H1 (cell line): ENCODE results near the gene CD59. TPM values are rescaled to one million over a fixed set of nuclear protein-coding genes. Genes with fewer than 3 reads are reported as not detected.

Experiments
- CTCF ChIA-PET: fragments of 300-600 bp; sonication (Branson Sonifier 250); formaldehyde crosslinking; loops from one replicate; lab custom pipeline; 2021; ENCODE audit not compliant: partially characterized antibody; lab: Charles Lee
- POLR2A ChIA-PET: fragments of 300-600 bp; sonication (Branson Sonifier 250); formaldehyde crosslinking; loops from one replicate; lab custom pipeline; 2021; ENCODE audit warnings: inconsistent platforms; ENCODE audit not compliant: partially characterized antibody; lab: Charles Lee
- DNase-seq, 2 experiments: peaks; one replicate each; pipeline versions ENCODE4 v3.0.0 to v3.0.0-alpha.2; 2010 to 2022; ENCODE audit warnings: low spot score in 2 of 2, low read depth in 1 of 2, mixed read lengths in 1 of 2
- FAIRE-seq: peaks from 2 replicates; lab custom pipeline; 2011; peaks lifted over from hg19 to GRCh38; lab: Jason Lieb, UNC
- H2AFZ ChIP-seq: 2 replicates; pipeline ENCODE4 v1.8.1; 2012; ENCODE audit warnings: low read length, inconsistent platforms
- H2AK5ac ChIP-seq: 2 replicates; pipeline ENCODE4 v1.6.1; 2013; ENCODE audit warnings: low read depth, low read length
- H2BK120ac ChIP-seq: replicated peaks from 2 replicates; pipeline ENCODE3; 2013; ENCODE audit warnings: low read depth, low read length, inconsistent platforms
- H2BK12ac ChIP-seq: 2 replicates; pipeline ENCODE4 v1.6.1; 2013; ENCODE audit warnings: low read depth, low read length
- H2BK15ac ChIP-seq: 2 replicates; pipeline ENCODE4 v1.6.1; 2013; ENCODE audit warnings: low read length
- H2BK20ac ChIP-seq: 2 replicates; pipeline ENCODE4 v1.6.1; 2013; ENCODE audit warnings: low read length
- H2BK5ac ChIP-seq: 2 replicates; pipeline ENCODE4 v1.6.1; 2013; ENCODE audit warnings: low read depth, low read length
- H3K14ac ChIP-seq: 2 replicates; pipeline ENCODE4 v1.6.1; 2013; ENCODE audit warnings: inconsistent platforms; ENCODE audit not compliant: insufficient read length
- H3K18ac ChIP-seq: 2 replicates; pipeline ENCODE4 v1.6.1; 2013; ENCODE audit warnings: low read length; ENCODE audit errors: extremely low read depth
- H3K23ac ChIP-seq: 2 replicates; pipeline ENCODE4 v1.6.1; 2013; ENCODE audit warnings: inconsistent platforms; ENCODE audit not compliant: insufficient read length
- H3K23me2 ChIP-seq: 2 replicates; pipeline ENCODE4 v1.6.1; 2013; ENCODE audit warnings: low read depth, low read length
- H3K27ac ChIP-seq: 2 replicates; pipeline ENCODE4 v1.6.1; 2011; ENCODE audit warnings: low read depth, low read length, inconsistent platforms
- H3K27me3 ChIP-seq, 4 experiments: replicated peaks in 1 of 4; 1 replicate in 1 of 4; 2 replicates in 3 of 4; pipeline versions ENCODE4 v1.6.1 to v1.8.1; 2011 to 2013; ENCODE audit warnings: low read length in 3 of 4, mild to moderate bottlenecking in 3 of 4, inconsistent platforms in 2 of 4, mixed read lengths in 2 of 4, moderate library complexity in 1 of 4; ENCODE audit not compliant: control insufficient read depth in 3 of 4, insufficient read depth in 3 of 4; ENCODE audit errors: extremely low read depth in 1 of 4
- H3K36me3 ChIP-seq, 4 experiments: 2 replicates each; pipeline versions ENCODE4 v1.6.1 to v1.8.1; 2011 to 2013; ENCODE audit warnings: mild to moderate bottlenecking in 4 of 4, low read length in 3 of 4, moderate library complexity in 2 of 4, control low read depth in 1 of 4, inconsistent platforms in 1 of 4; ENCODE audit not compliant: insufficient read depth in 4 of 4, control insufficient read depth in 2 of 4
- H3K4ac ChIP-seq: replicated peaks from 2 replicates; pipeline ENCODE3; 2013; ENCODE audit warnings: low read length, low read depth, mixed read lengths, inconsistent platforms; ENCODE audit not compliant: insufficient read length
- H3K4me1 ChIP-seq, 4 experiments: replicated peaks in 1 of 4; 1 replicate in 1 of 4; 2 replicates in 3 of 4; pipeline versions ENCODE4 v1.6.1 to v1.8.1; 2011 to 2013; ENCODE audit warnings: low read length in 3 of 4, inconsistent platforms in 2 of 4, mixed read lengths in 1 of 4; ENCODE audit not compliant: insufficient read depth in 4 of 4, control insufficient read depth in 3 of 4
- H3K4me2 ChIP-seq, 2 experiments: 2 replicates each; pipeline versions ENCODE4 v1.6.1 to v1.8.1; 2011 to 2013; ENCODE audit warnings: low read depth in 2 of 2, low read length in 2 of 2, control low read depth in 1 of 2, inconsistent platforms in 1 of 2, mild to moderate bottlenecking in 1 of 2; ENCODE audit not compliant: insufficient read depth in 1 of 2
- H3K4me3 ChIP-seq, 4 experiments: fragments of 200-600, 300-600 bp in 1 of 4; sonication (generic), shearing (Covaris generic), sonication (Bioruptor Twin) in 1 of 4; 2 replicates each; pipeline versions ENCODE4 v1.5.1 to v1.8.1; 2011 to 2016; ENCODE audit warnings: low read length in 4 of 4, low read depth in 3 of 4, control low read depth in 2 of 4, inconsistent platforms in 2 of 4, mild to moderate bottlenecking in 2 of 4, mixed read lengths in 1 of 4, moderate library complexity in 1 of 4; ENCODE audit not compliant: insufficient read depth in 2 of 4; ENCODE audit errors: extremely low read depth in 1 of 4
- H3K56ac ChIP-seq: replicated peaks from 2 replicates; pipeline ENCODE3; 2013; ENCODE audit warnings: low read depth, mild to moderate bottlenecking, mixed read lengths, low read length, inconsistent platforms; ENCODE audit not compliant: insufficient read length
- H3K79me1 ChIP-seq: 2 replicates; pipeline ENCODE4 v1.6.1; 2013; ENCODE audit warnings: low read depth, low read length, control low read depth
- H3K79me2 ChIP-seq, 2 experiments: 2 replicates each; pipeline versions ENCODE4 v1.6.1 to v1.8.1; 2012 to 2013; ENCODE audit warnings: low read length in 2 of 2, mild to moderate bottlenecking in 2 of 2, inconsistent platforms in 1 of 2; ENCODE audit not compliant: insufficient read depth in 2 of 2, control insufficient read depth in 1 of 2
- H3K9ac ChIP-seq, 4 experiments: replicated peaks in 1 of 4; 1 replicate in 1 of 4; 2 replicates in 3 of 4; pipeline versions ENCODE4 v1.6.1 to v1.8.1; 2011 to 2013; ENCODE audit warnings: low read depth in 3 of 4, low read length in 3 of 4, control low read depth in 2 of 4, mild to moderate bottlenecking in 2 of 4, moderate library complexity in 2 of 4, inconsistent platforms in 1 of 4; ENCODE audit errors: extremely low read depth in 1 of 4
- H3K9me3 ChIP-seq, 2 experiments: 2 replicates each; pipeline versions ENCODE4 v1.6.1 to v1.8.1; 2012 to 2013; ENCODE audit warnings: mild to moderate bottlenecking in 2 of 2, moderate library complexity in 2 of 2, control low read depth in 1 of 2, inconsistent platforms in 1 of 2, low read depth in 1 of 2, low read length in 1 of 2, mixed read lengths in 1 of 2; ENCODE audit not compliant: insufficient read depth in 2 of 2
- H4K20me1 ChIP-seq, 2 experiments: replicated peaks in 1 of 2; 2 replicates each; pipeline versions ENCODE3 to v1.8.1; 2011 to 2013; ENCODE audit warnings: inconsistent platforms in 2 of 2, low read length in 2 of 2, mild to moderate bottlenecking in 1 of 2; ENCODE audit not compliant: insufficient read depth in 2 of 2, control insufficient read depth in 1 of 2
- H4K5ac ChIP-seq: 2 replicates; pipeline ENCODE4 v1.6.1; 2013; ENCODE audit warnings: low read length, low read depth, mixed read lengths, inconsistent platforms; ENCODE audit not compliant: insufficient read length
- H4K8ac ChIP-seq: 2 replicates; pipeline ENCODE4 v1.8.0; 2013; ENCODE audit warnings: mild to moderate bottlenecking, moderate library complexity, low read length, inconsistent platforms; ENCODE audit not compliant: insufficient read depth; ENCODE audit errors: extremely low read depth
- H4K91ac ChIP-seq: replicated peaks from 2 replicates; pipeline ENCODE3; 2013; ENCODE audit warnings: low read length, mixed read lengths, inconsistent platforms; ENCODE audit not compliant: insufficient read length
- CHD1 ChIP-seq: IDR thresholded peaks from 2 replicates; pipeline ENCODE4 v1.6.1; 2012; ENCODE audit warnings: low read depth, low read length, improper control_type of control experiment
- POLR2A ChIP-seq, 2 experiments: IDR thresholded peaks; 1 replicate in 1 of 2; 2 replicates in 1 of 2; pipeline ENCODE4 v1.6.1; 2011; ENCODE audit warnings: low read depth in 2 of 2, low read length in 2 of 2, mild to moderate bottlenecking in 2 of 2; ENCODE audit errors: control extremely low read depth in 1 of 2
- POLR2AphosphoS5 ChIP-seq: IDR thresholded peaks from 2 replicates; pipeline ENCODE4 v1.6.1; 2011; ENCODE audit warnings: low read depth, low read length
- WGBS, 2 experiments: shearing (Covaris generic) in 1 of 2; methylation state at CpG; one replicate each; pipeline versions ENCODE4 v1.1.6 to v1.1.7; 2013 to 2015; ENCODE audit warnings: low lambda C conversion rate in 2 of 2, mixed read lengths in 2 of 2, inconsistent platforms in 1 of 2, low coverage in 1 of 2, missing lambda C conversion rate in 1 of 2; ENCODE audit not compliant: insufficient replicate concordance in 2 of 2, insufficient coverage in 1 of 2, insufficient read length in 1 of 2; ENCODE audit errors: extremely low coverage in 1 of 2, missing lambda C conversion rate in 1 of 2; 5-methylcytosine and 5-hydroxymethylcytosine counted together
- polyA plus RNA-seq, 7 experiments: library from polyadenylated mRNA; depleted of rRNA in 3 of 7; stranded (reverse) in 5 of 7; unstranded in 2 of 7; fragments of >200 nt in 5 of 7; fragments of 200-250 nt in 2 of 7; gene quantifications; 1 replicate in 5 of 7; 2 replicates in 1 of 7; 4 replicates in 1 of 7; pipeline versions ENCODE4 v1.2.1 to v1.2.3, GENCODE V29; 2011 to 2013; ENCODE audit warnings: missing spikeins in 2 of 7, mixed read lengths in 2 of 7
- total RNA-seq: library from RNA; stranded (reverse); fragmentation: NEBNext Ultra II Directional; extraction: Animal tissue kit (Norgen Biotek cat#: 25700); gene quantifications from 2 replicates; pipeline ENCODE4 v1.2.1, GENCODE V29; 2021

Gene CD59
- total and polyA plus RNA-seq, 2 of the 8 experiments (the other 6 are each of a cell fraction or from before 2014, with no cell fraction given), result 63.1 to 90.3 TPM

GRCh38 chr11:33751878-33752277, 15.7 kb upstream of the CD59 start:
- no peak for TF ChIP-seq POLR2A (IDR thresholded peaks at IDR 0.05; ENCODE audit: control extremely low read depth in 1 of 2, low read depth in 2 of 2, low read length in 2 of 2)
- TF ChIP-seq CHD1, result no peak
- no peak for TF ChIP-seq POLR2AphosphoS5
- Histone ChIP-seq H3K36me3 (peaks cover 3 to 22% (median 3%) of the 10 kb centered on the region in 4 experiments; a peak in 5 of 8 replicates), H3K18ac (no peak overlapping the region), H2AFZ (no peak overlapping the region), H3K4me1 (no peaks in the 10 kb centered on the region), H3K4me2 (no peak overlapping the region), H4K20me1 (no peaks in the 10 kb centered on the region), H2BK12ac (no peak overlapping the region), H3K4ac (no peak overlapping the region), H2AK5ac (no peak overlapping the region), H3K27me3 (no peaks in the 10 kb centered on the region), H3K9me3 (no peaks in the 10 kb centered on the region), H3K79me1 (no peaks in the 10 kb centered on the region), H3K4me3 (no peak overlapping the region), H3K79me2 (no peaks in the 10 kb centered on the region), H4K91ac (no peak overlapping the region), H3K56ac (no peak overlapping the region), H2BK20ac (no peak overlapping the region), H3K23ac (no peak overlapping the region), H2BK5ac (no peak overlapping the region), H4K5ac (no peak overlapping the region), H4K8ac (no peak overlapping the region), H2BK120ac (no peak overlapping the region), H3K9ac (no peak overlapping the region), H3K27ac (no peak overlapping the region), H3K14ac (no peak overlapping the region), H2BK15ac (no peak overlapping the region), H3K23me2 (no peaks in the 10 kb centered on the region)
- POLR2A ChIA-PET, result interaction anchor here (1.0 to 2.1 kb wide), 2 partner anchors 10 to 15 kb away, joined by 3 to 6 read pairs; partner anchors contain the start of gene CD59
- FAIRE-seq (no peak), DNase-seq (no peak)
- WGBS, 2 experiments, result 87% methylated on average over 3 of the region's 3 CpGs; no CpG with 5 or more reads in 1 of the 2 experiments
- CTCF ChIA-PET, result interaction anchor here (1.3 kb wide), 1 partner anchor 78 kb away, joined by 5 read pairs; no protein-coding TSS in a partner anchor
